SK-N-SH (cell line): ENCODE data around the gene ZMIZ1. TPM values are rescaled to one million over a fixed set of nuclear protein-coding genes. Genes with fewer than 3 reads are reported as not detected.

Experiments
- CTCF ChIA-PET: fragments of 300-600, 350-600 bp; formaldehyde crosslinking; extraction: SDS; loops from one replicate; lab custom pipeline; 2021; lab: Yijun Ruan, JAX
- POLR2A ChIA-PET: fragments of 350-600 bp; sonication (Branson Sonifier 250); formaldehyde crosslinking; extraction: SDS; loops from one replicate; lab custom pipeline; 2020; ENCODE audit warnings: antibody characterized with exemption, inconsistent platforms; lab: Yijun Ruan, JAX
- DNase-seq: peaks from one replicate; pipeline ENCODE4 v3.0.0; 2012
- H2AFZ ChIP-seq: fragments of 200-600 bp; sonication (generic); 2 replicates; pipeline ENCODE4 v1.8.1; 2016; ENCODE audit warnings: antibody characterized with exemption, mild to moderate bottlenecking, low read depth
- H3F3A ChIP-seq: fragments of 200-600 bp; sonication (generic); replicated peaks from 2 replicates; pipeline ENCODE3; 2016; ENCODE audit warnings: antibody characterized with exemption, mild to moderate bottlenecking; ENCODE audit not compliant: insufficient read depth
- H3K27ac ChIP-seq, 2 experiments: fragments of 200-500 bp in 1 of 2; fragments of 200-600 bp in 1 of 2; sonication (Bioruptor generic) in 1 of 2; sonication (generic), shearing (Covaris generic) in 1 of 2; 2 replicates each; pipeline versions ENCODE4 v1.5.1 to v1.6.1; 2014 to 2016; ENCODE audit warnings: low read depth in 2 of 2, inconsistent platforms in 1 of 2, low read length in 1 of 2, mild to moderate bottlenecking in 1 of 2, mixed read lengths in 1 of 2
- H3K27me3 ChIP-seq: fragments of 200-600 bp; sonication (generic), shearing (Covaris generic); 2 replicates; pipeline ENCODE4 v1.6.1; 2016; ENCODE audit warnings: mixed run types; ENCODE audit not compliant: insufficient read depth
- H3K36me3 ChIP-seq, 2 experiments: fragments of 200-500 bp in 1 of 2; fragments of 200-600 bp in 1 of 2; sonication (Bioruptor generic) in 1 of 2; sonication (generic) in 1 of 2; replicated peaks in 1 of 2; 2 replicates each; pipeline versions ENCODE3 to v1.5.1; 2014 to 2016; ENCODE audit warnings: low read length in 1 of 2, mild to moderate bottlenecking in 1 of 2; ENCODE audit not compliant: insufficient read depth in 2 of 2, control insufficient read depth in 1 of 2
- H3K4me1 ChIP-seq, 2 experiments: fragments of 200-500 bp in 1 of 2; fragments of 200-600 bp in 1 of 2; sonication (Bioruptor generic) in 1 of 2; sonication (generic), shearing (Covaris generic) in 1 of 2; 2 replicates each; pipeline versions ENCODE4 v1.5.1 to v1.6.1; 2014 to 2016; ENCODE audit warnings: low read depth in 1 of 2, low read length in 1 of 2, mixed run types in 1 of 2; ENCODE audit not compliant: insufficient read depth in 2 of 2, control insufficient read depth in 1 of 2
- H3K4me2 ChIP-seq: fragments of 200-600 bp; sonication (generic), shearing (Covaris generic); 2 replicates; pipeline ENCODE4 v1.6.1; 2017; ENCODE audit warnings: mixed run types
- H3K4me3 ChIP-seq, 2 experiments: fragments of 200-500 bp in 1 of 2; fragments of 200-600 bp in 1 of 2; sonication (Bioruptor generic) in 1 of 2; sonication (generic), shearing (Covaris generic) in 1 of 2; 2 replicates each; pipeline versions ENCODE4 v1.5.1 to v1.8.1; 2014 to 2016; ENCODE audit warnings: low read depth in 2 of 2, inconsistent platforms in 1 of 2, low read length in 1 of 2, mild to moderate bottlenecking in 1 of 2, mixed read lengths in 1 of 2, moderate library complexity in 1 of 2
- H3K79me2 ChIP-seq: fragments of 200-600 bp; sonication (generic); 2 replicates; pipeline ENCODE4 v1.8.1; 2017; ENCODE audit warnings: mild to moderate bottlenecking; ENCODE audit not compliant: insufficient read depth
- H3K9ac ChIP-seq: fragments of 200-600 bp; sonication (generic); 2 replicates; pipeline ENCODE4 v1.6.1; 2017; ENCODE audit warnings: mixed run types
- H3K9me2 ChIP-seq: fragments of 200-600 bp; sonication (generic); 2 replicates; pipeline ENCODE4 v1.6.1; 2017; ENCODE audit warnings: mixed run types
- H3K9me3 ChIP-seq: fragments of 200-600 bp; sonication (generic); 2 replicates; pipeline ENCODE4 v1.6.1; 2017; ENCODE audit warnings: mixed run types, mild to moderate bottlenecking, moderate library complexity
- H4K20me1 ChIP-seq: fragments of 200-600 bp; sonication (generic); 2 replicates; pipeline ENCODE4 v1.6.1; 2017; ENCODE audit warnings: mild to moderate bottlenecking, mixed run types; ENCODE audit not compliant: insufficient read depth
- CTCF ChIP-seq: fragments of 200-600 bp; sonication (generic); IDR thresholded peaks from 2 replicates; pipeline ENCODE4 v1.6.1; 2017; ENCODE audit warnings: antibody characterized with exemption, mild to moderate bottlenecking, moderate library complexity
- EP300 ChIP-seq, 2 experiments: IDR thresholded peaks; 2 replicates each; pipeline versions ENCODE4 v1.4.0 to v1.6.1; 2012; ENCODE audit warnings: borderline replicate concordance in 1 of 2, low read depth in 1 of 2, low read length in 1 of 2
- FOSL2 ChIP-seq: IDR thresholded peaks from 2 replicates; pipeline ENCODE4 v1.4.0; 2012; ENCODE audit warnings: low read depth, mild to moderate bottlenecking, moderate library complexity, borderline replicate concordance
- FOXJ3 ChIP-seq: sonication (generic); formaldehyde crosslinking; IDR thresholded peaks from 2 replicates; pipeline ENCODE4 v1.5.1; 2020; ENCODE audit warnings: mild to moderate bottlenecking, missing genetic modification reagents
- GABPA ChIP-seq: IDR thresholded peaks from 2 replicates; pipeline ENCODE4 v1.4.0; 2012; ENCODE audit warnings: low read depth, mild to moderate bottlenecking
- JUND ChIP-seq: IDR thresholded peaks from 2 replicates; pipeline ENCODE4 v1.4.0; 2012
- MAX ChIP-seq: IDR thresholded peaks from 2 replicates; pipeline ENCODE4 v1.4.0; 2012; ENCODE audit warnings: low read depth
- MEF2A ChIP-seq: IDR thresholded peaks from 2 replicates; pipeline ENCODE4 v1.4.0; 2012; ENCODE audit warnings: low read depth, borderline replicate concordance
- MXI1 ChIP-seq: IDR thresholded peaks from 2 replicates; pipeline ENCODE4 v1.6.1; 2012; ENCODE audit warnings: mild to moderate bottlenecking, low read depth, low read length, improper control_type of control experiment
- POLR2AphosphoS5 ChIP-seq: IDR thresholded peaks from 2 replicates; pipeline ENCODE4 v1.6.1; 2012; ENCODE audit warnings: low read depth, low read length
- RFX5 ChIP-seq: IDR thresholded peaks from 2 replicates; pipeline ENCODE4 v1.6.1; 2012; ENCODE audit warnings: mild to moderate bottlenecking, improper control_type of control experiment, low read length
- RXRA ChIP-seq: IDR thresholded peaks from 2 replicates; pipeline ENCODE4 v1.4.0; 2012; ENCODE audit warnings: low read depth, mild to moderate bottlenecking, borderline replicate concordance
- TAF1 ChIP-seq: IDR thresholded peaks from 2 replicates; pipeline ENCODE4 v1.6.1; 2012; ENCODE audit warnings: low read depth, mild to moderate bottlenecking, low read length, moderate library complexity, borderline replicate concordance
- TCF12 ChIP-seq: IDR thresholded peaks from 2 replicates; pipeline ENCODE4 v1.4.0; 2012
- TEAD4 ChIP-seq: IDR thresholded peaks from 2 replicates; pipeline ENCODE4 v1.4.0; 2012; ENCODE audit warnings: mild to moderate bottlenecking, borderline replicate concordance; ENCODE audit not compliant: insufficient read depth
- USF2 ChIP-seq: fragments of 150-350 bp; IDR thresholded peaks from 2 replicates; pipeline ENCODE4 v1.6.1; 2017; ENCODE audit warnings: antibody characterized with exemption, low read length, low read depth, borderline replicate concordance
- ZBTB33 ChIP-seq: IDR thresholded peaks from 2 replicates; pipeline ENCODE4 v1.4.0; 2012; ENCODE audit warnings: low read depth, borderline replicate concordance
- WGBS: methylation state at CpG from one replicate; pipeline ENCODE4 v1.1.6; 2017; ENCODE audit warnings: low lambda C conversion rate; 5-methylcytosine and 5-hydroxymethylcytosine counted together
- polyA plus RNA-seq, 3 experiments: library from polyadenylated mRNA; depleted of rRNA; stranded (reverse); fragments of >200 nt; gene quantifications; 2 replicates each; pipeline ENCODE4 v1.2.3, GENCODE V29; 2012

The ZMIZ1 gene
- polyA plus RNA-seq, 1 of the 3 experiments (the other 2 are of a cell fraction), result 23.5 TPM

- CTCF ChIA-PET, result interaction anchor here (0.6 to 3.0 kb wide), 5 partner anchors 13 to 1034 kb away, joined by 3 to 19 read pairs (median 6); no protein-coding TSS in a partner anchor
- Histone ChIP-seq H3K4me1 (peaks cover 57 to 81% of the 10 kb centered on the region in 2 experiments), H3K4me2 (peak overlapping the region; percentile 71), H3K9ac (no peak overlapping the region; the same call in 1 of the 2 replicates), H2AFZ (no peak overlapping the region), H3K27ac (peak overlapping the region; percentile 55 to 66; a peak in 3 of 4 replicates), H3K9me2 (no peaks in the 10 kb centered on the region), H4K20me1 (peaks cover 100% of the 10 kb centered on the region), H3F3A (peaks cover 11% of the 10 kb centered on the region), H3K79me2 (peaks cover 100% of the 10 kb centered on the region), H3K4me3 (no peak overlapping the region), H3K9me3 (no peaks in the 10 kb centered on the region), H3K27me3 (no peaks in the 10 kb centered on the region), H3K36me3 (peaks cover 0 to 4% of the 10 kb centered on the region in 2 experiments)
- WGBS, result 32% methylated on average over 4 of the region's 12 CpGs
- no peak for DNase-seq
- TF ChIP-seq TEAD4, result no peak
- TF ChIP-seq MAX, result 0 out of 2 replicates have a peak, but pooled peaks have one; percentile 14
- peak; percentile 39; the same call in 1 of the 2 replicates for TF ChIP-seq TCF12
- no peak; the same call in 1 of the 2 replicates for TF ChIP-seq FOSL2
- TF ChIP-seq GABPA, result no peak
- TF ChIP-seq USF2, result no peak
- TF ChIP-seq JUND, result no peak
- TF ChIP-seq TAF1, result no peak
- no peak for TF ChIP-seq POLR2AphosphoS5
- TF ChIP-seq CTCF, result no peak
- 0 out of 2 replicates have a peak, but pooled peaks have one; percentile 34 for TF ChIP-seq RXRA
- TF ChIP-seq FOXJ3 (CRISPR knock-in tag), result no peak
- TF ChIP-seq ZBTB33, result no peak
- TF ChIP-seq MXI1, result no peak
- TF ChIP-seq EP300 (IDR thresholded peaks at IDR 0.05; ENCODE audit: borderline replicate concordance in 1 of 2, low read depth in 1 of 2, low read length in 1 of 2), result no peak; a peak in 1 of 4 replicates
- TF ChIP-seq MEF2A, result no peak
- no peak for TF ChIP-seq RFX5
- POLR2A ChIA-PET, result interaction anchor here (0.6 to 2.0 kb wide), 3 partner anchors 11 to 106 kb away, joined by 3 to 5 read pairs (median 3); no protein-coding TSS in a partner anchor
These were observed 12.7 kb downstream of the ZMIZ1 start for GRCh38 chr10:79081353-79082034.
